Testis (tissue), 2 donors: ENCODE measurements around the gene BOLA3.

Experiments used
- CTCF ChIP-seq, 3 experiments: fragments of 450-650 bp in 2 of 3; fragments of 200-600 bp in 1 of 3; sonication (generic) in 1 of 3; IDR thresholded peaks; one replicate each; pipeline ENCODE4 v1.5.1; 2016 to 2019; ENCODE audit warnings: antibody characterized with exemption in 3 of 3, mild to moderate bottlenecking in 2 of 3, moderate library complexity in 1 of 3
- POLR2A ChIP-seq: fragments of 450-650 bp; IDR thresholded peaks from one replicate; pipeline ENCODE4 v1.6.1; 2017; ENCODE audit warnings: antibody characterized with exemption, mild to moderate bottlenecking, moderate library complexity

- TF ChIP-seq CTCF (IDR thresholded peaks at IDR 0.05), result no peak
- TF ChIP-seq POLR2A, result no peak
These were observed 28.4 kb downstream of the BOLA3 start for GRCh38 chr2:74119339-74119738.
